Esophagus muscularis mucosa (tissue), 3 donors: ENCODE data around the gene NOS3.
"Not testable (repeated sequence)": the region's sequence is repeated elsewhere in the genome, so short reads cannot be mapped to it uniquely, and the experiment has no call there.

Source experiments
- CTCF ChIP-seq, 3 experiments: fragments of 200-600 bp in 2 of 3; fragments of 450-650 bp in 1 of 3; sonication (generic) in 2 of 3; IDR thresholded peaks; one replicate each; pipeline ENCODE4 v1.5.1; 2017 to 2019; ENCODE audit warnings: antibody characterized with exemption in 3 of 3, mild to moderate bottlenecking in 2 of 3, moderate library complexity in 1 of 3
- POLR2A ChIP-seq: fragments of 450-650 bp; IDR thresholded peaks from one replicate; pipeline ENCODE4 v1.6.1; 2017; ENCODE audit warnings: antibody characterized with exemption, moderate library complexity, mild to moderate bottlenecking, low read depth
- POLR2AphosphoS5 ChIP-seq, 2 donors: sonication (generic); formaldehyde crosslinking; IDR thresholded peaks; one replicate each; pipeline ENCODE4 v1.6.1; 2017; ENCODE audit warnings: antibody characterized with exemption in 2 of 2

- TF ChIP-seq POLR2A; POLR2AphosphoS5 (IDR thresholded peaks at IDR 0.05); CTCF (IDR thresholded peaks at IDR 0.05): not testable (repeated sequence)
These were observed 36.9 kb downstream of the NOS3 start for GRCh38 chr7:151027728-151028130.
